Endothelial cell of umbilical vein (primary cell): ENCODE results near the gene PTN.
"Not testable (repeated sequence)": the region's sequence is repeated elsewhere in the genome, so short reads cannot be mapped to it uniquely, and the experiment has no call there.

Experiments used
- CTCF ChIP-seq, 2 donors: IDR thresholded peaks; 1 replicate in 1 of 2; 2 replicates in 1 of 2; pipeline ENCODE4 v1.5.1; 2011; ENCODE audit warnings: low read length in 2 of 2, mild to moderate bottlenecking in 2 of 2, moderate library complexity in 2 of 2, control low read depth in 1 of 2, inconsistent platforms in 1 of 2, low read depth in 1 of 2; ENCODE audit not compliant: insufficient read depth in 1 of 2; ENCODE audit errors: extremely low read depth in 1 of 2
- EZH2 ChIP-seq: IDR thresholded peaks from 2 replicates; pipeline ENCODE4 v1.6.1; 2012; ENCODE audit warnings: borderline replicate concordance, low read depth, mild to moderate bottlenecking, moderate library complexity, low read length, inconsistent platforms; ENCODE audit not compliant: severe bottlenecking
- JUN ChIP-seq: IDR thresholded peaks from 2 replicates; pipeline ENCODE4 v1.6.1; 2011; ENCODE audit warnings: borderline replicate concordance, low read depth; ENCODE audit not compliant: insufficient read length, insufficient read depth
- POLR2A ChIP-seq: IDR thresholded peaks from 2 replicates; pipeline ENCODE4 v1.6.1; 2012; ENCODE audit warnings: low read depth, mild to moderate bottlenecking, control low read depth, low read length
- POLR2AphosphoS5 ChIP-seq: IDR thresholded peaks from 2 replicates; pipeline ENCODE4 v1.6.1; 2012; ENCODE audit warnings: low read depth, mild to moderate bottlenecking, control low read depth, low read length, moderate library complexity; ENCODE audit not compliant: insufficient read depth

- TF ChIP-seq CTCF (IDR thresholded peaks at IDR 0.05; ENCODE audit: extremely low read depth in 1 of 2, insufficient read depth in 1 of 2, low read depth in 1 of 2, low read length in 2 of 2); POLR2A; POLR2AphosphoS5; EZH2; JUN: not testable (repeated sequence)
Observed at GRCh38 chr7:137268001-137268865, 75.3 kb downstream of the PTN start.
